SU-DHL-6 (cell line): ENCODE measurements around the gene FOXO3.

Source experiments
- CTCF ChIP-seq: fragments of 200-600 bp; sonication (generic); IDR thresholded peaks from one replicate; pipeline ENCODE4 v1.5.1; 2017; ENCODE audit warnings: antibody characterized with exemption, mild to moderate bottlenecking, low read length, moderate library complexity; ENCODE audit not compliant: insufficient read depth, poor library complexity, severe bottlenecking
- EZH2phosphoT487 ChIP-seq: fragments of 200-600 bp; sonication (generic), shearing (Covaris generic); conservative IDR thresholded peaks from 2 replicates; pipeline ENCODE4 v1.6.1; 2018; ENCODE audit warnings: mild to moderate bottlenecking, antibody characterized with exemption, low read length, moderate library complexity, mixed read lengths

- TF ChIP-seq CTCF (no peak), EZH2phosphoT487 (no peak)
Observed at GRCh38 chr6:108625581-108625980, 64.9 kb downstream of the FOXO3 start.
